NCI-H128 (cell line): Measurements from ENCODE around the gene OR6N1.

Experiments
- DNase-seq: peaks from one replicate; lab custom pipeline; 2025; ENCODE audit not compliant: unreplicated experiment; lab: John Stamatoyannopoulos, UW

OR6N1 gene

DNA sequence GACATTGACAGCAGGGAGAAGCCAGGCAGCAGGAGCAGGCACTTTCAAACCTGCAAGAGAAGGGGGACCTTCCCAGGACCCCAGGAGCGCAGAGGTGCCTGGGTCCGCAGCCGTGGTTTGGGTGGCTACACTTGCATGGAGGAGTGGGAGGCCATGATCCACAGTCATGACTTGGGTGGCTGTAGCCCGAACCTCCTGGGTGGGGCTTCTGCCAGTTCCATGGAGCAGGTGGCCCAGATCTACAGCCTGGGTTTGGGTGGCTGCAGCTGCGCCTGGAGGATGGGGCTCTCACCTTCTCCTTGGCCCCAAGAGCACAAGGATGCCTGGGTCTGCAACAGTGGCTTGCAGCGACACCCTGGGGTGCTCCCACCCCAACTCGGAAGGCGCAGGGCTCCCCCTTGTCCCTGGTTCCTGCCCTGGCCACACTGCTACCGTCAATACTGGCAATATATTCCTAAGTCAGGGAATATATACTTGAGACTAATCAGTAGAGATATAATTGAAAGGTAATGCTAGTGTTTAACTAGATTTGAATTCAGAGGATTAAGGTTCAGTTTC is 19.8 kb downstream of the OR6N1 start:
- no peak for DNase-seq

DNA sequence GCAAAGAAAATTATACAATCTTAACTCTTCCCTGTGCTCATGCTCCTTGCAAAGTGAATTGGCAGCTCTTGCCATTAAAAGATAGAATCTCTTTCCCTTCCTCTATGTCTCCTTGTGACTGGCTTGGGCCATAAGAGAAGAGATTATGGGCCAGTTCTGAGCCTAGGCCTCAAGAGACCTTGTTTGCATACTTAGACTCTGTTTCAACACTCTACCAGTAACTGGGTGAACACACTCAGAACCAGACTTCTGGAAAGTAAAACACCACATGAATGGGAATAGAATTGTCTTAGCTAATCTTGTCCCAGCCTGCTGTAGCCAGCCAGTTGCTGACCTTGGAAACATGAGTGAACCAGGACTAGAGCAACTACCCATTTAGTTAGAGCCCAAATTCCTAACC is 36.1 kb downstream of the OR6N1 start:
- DNase-seq, result no peak

DNA sequence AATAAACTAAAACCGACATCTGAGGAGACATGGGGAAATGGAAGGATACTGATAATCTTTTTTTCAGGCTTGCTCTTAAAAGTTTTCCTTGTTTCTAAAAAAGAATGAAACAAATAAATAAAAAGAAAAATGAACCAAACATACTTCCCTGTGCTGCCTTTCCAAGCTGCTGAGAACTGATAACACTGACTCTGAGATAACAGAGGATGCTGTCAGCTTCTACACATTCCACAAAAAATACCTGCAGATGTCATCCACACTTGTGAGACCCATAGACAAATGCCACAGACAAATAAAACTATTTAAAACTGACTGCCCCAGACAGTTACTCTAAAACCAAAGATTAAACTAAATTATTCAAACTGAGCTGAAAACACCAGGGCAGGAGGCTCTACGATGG is 39.5 kb downstream of the OR6N1 start:
- DNase-seq, result no peak

DNA sequence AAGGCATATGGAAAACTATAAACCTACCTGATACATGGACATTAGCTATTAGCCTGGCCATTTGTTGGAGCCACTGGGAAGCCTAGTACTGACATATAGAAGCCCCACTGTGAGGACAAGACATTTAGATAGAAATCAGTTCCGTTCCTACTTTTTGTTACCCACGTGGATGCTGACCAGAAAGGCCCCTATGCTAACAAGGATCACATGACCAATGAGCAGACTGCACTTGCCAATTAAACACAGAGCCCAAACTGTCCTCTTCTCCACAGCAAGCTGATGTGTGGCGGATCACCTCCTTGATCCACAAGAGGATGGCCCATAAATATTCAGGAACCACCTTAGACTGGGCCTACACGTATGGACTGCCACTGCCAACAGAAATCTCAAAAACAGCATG is 40.3 kb downstream of the OR6N1 start:
- DNase-seq, result no peak

DNA sequence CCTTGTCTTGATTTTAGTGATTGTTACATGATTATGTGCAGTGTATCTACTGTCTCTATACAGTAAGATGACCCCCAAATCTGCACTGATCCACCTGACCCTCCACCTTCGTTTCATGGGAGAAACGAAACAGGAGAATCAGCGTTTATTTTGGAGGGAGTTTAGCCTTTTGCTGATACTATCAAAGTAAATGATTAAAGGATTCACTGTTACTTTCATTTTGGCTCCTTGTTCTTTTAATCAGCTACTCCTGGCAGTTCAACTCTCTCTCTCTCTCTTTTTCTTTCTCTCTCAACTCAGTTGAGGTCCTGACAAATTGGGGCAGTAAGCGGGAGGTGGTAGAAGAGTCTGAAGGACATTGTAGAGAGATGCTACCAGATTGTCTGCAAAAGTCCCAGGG is 41.5 kb downstream of the OR6N1 start:
- no peak for DNase-seq

DNA sequence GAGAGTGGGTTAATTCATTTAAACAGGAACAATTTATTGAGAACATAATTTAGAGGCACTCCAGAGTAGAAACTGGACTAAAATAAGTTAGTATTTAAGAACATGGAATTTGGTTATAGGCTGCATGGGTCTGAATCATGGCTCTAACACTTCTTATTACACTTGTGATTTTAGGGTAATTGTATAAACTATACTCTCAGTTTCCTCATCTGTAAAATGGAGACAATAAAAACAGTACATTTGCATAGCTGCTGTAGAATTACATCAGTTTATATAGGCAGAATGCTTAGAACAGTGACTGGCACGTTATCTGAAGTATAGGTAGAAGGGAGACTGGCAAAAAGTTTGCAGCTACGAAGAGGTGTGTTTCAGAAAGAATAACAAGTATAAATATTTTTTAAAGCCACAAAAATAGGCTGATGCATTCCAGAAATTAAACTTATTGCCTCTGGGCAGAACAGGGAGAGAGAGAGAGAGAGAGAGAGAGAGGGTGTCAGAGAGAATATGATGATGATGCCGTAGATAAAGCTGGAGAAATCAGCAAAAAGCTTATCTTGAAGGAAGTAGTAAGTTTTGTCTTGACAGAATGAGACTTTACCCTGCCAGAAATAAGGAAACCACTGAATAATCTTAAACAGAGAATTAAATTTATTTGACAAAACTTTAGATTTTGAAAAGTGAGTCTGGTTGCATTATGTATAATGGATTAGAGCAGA is 43.3 kb downstream of the OR6N1 start:
- DNase-seq, result no peak

DNA sequence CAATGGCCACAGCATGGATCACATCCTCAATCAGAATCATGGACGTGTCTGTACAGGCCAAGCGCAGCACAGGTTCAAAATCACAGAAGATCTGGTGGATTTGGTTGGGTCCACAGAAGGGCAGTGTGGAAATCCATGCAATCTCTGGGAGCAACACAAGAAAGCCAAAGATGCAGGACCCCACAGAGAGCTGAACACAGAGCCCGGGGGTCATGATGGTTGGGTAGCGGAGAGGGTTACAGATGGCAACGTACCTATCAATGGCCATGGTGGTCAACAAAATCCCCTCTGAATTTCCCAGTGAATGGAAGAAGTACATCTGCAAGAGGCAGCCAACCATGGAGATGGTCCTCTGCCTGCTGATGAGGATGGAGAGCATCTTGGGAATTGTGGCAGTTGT is 47.6 kb downstream of the OR6N1 start:
- no peak for DNase-seq

DNA sequence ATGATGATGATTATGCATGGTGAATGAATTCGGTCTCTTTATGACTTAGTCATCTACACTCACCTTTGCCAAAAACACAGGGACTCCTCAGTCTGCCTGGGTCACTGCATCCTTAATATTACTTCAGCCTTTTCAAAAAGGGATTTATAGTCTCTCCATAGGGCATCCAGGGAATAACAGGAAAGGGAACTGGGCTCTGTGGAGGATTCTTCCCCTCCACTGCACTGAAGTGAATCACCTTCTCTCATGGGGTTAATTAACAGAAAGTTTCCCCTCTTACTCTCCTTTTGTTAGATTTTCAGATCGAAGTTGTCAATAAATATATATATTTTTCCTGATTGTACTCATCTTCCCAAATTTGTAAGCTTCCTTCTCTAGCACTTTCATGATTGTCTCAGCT is 51.4 kb downstream of the OR6N1 start, which contains the start of gene OR6K3:
Gene OR6K3, minus strand, starts transcription at position 101 of the 400 bp plus-strand sequence. CDS start 2,605 bp downstream, outside the sequence.
- DNase-seq, result no peak

DNA sequence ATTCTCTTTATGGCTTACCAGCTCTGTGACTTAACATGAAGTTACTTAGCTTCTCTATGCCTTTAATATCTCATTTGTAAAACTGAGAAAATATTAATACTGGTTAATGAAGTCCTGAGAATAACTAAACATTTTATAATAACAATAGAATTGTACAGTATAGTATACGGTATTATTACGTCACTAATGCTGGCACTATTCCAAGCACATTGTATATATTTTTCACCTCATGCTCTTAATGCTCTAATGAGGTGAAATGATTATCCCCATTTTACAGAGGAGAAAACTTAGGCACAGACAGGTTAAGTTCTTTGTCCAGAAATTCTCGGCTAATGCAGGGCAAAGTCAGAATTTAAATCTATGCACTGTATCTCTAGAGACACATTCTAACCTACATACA is 52.3 kb downstream of the OR6N1 start:
- no peak for DNase-seq

DNA sequence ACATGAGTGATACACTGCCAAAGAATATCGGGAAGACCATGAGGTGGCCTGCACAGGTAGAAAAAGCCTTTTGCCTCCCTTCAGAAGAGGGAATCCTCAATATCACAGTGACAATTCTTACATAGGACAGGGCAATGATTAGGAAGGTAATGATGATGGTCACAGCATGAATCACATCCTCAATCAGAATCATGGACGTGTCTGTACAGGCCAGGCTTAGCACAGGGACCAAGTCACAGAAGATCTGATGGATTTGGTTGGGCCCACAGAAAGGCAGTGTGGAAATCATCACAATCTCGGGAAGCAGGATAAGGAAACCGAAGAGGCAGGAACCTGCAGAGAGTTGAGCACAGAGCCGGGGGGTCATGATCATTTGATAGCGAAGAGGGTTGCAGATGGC is 54.7 kb downstream of the OR6N1 start:
- no peak for DNase-seq

DNA sequence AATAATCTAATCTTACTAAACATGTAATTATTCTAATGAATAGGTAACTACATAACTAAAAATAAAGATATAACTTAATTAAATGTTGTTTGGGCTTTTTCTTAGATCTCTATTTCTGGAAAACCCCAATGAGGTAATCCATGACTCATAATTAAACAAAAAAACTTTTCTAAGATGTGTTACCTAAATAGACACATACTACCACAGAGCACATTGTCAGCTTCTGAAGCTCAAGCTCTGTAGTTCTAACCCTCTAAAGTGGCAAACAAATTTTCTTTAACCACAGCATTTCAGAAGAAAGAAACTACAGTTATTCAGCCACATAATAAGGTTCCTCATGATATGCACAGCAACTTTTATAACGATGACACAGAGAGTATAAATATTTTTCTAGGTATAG is 55.7 kb downstream of the OR6N1 start:
- DNase-seq, result no peak

DNA sequence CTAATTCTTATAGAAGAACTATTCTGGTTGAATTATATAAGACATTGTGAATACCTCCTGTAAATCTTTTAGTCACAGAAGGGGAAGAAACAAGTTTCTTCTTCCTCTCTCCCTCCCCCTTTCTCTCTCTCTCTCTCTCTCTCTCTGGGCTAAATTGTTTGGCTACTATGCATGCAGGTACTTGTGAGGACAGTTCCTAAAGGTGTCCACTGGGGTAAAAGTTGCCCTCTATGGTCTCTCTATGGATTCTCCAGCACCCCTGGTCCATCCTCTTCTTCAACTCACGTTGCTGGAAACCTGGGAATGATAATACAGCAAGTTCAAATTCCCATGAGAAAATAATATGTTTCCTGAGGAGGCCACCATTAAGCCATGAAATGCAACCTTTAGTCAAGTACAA is 57.2 kb downstream of the OR6N1 start:
- no peak for DNase-seq
